SK-N-SH (cell line): ENCODE measurements around the gene SEC62.

ENCODE experiments used
- EP300 ChIP-seq, 2 experiments: IDR thresholded peaks; 2 replicates each; pipeline versions ENCODE4 v1.4.0 to v1.6.1; 2012; ENCODE audit warnings: borderline replicate concordance in 1 of 2, low read depth in 1 of 2, low read length in 1 of 2
- EZH2phosphoT487 ChIP-seq: fragments of 200-600 bp; sonication (generic); IDR thresholded peaks from 2 replicates; pipeline ENCODE4 v1.6.1; 2017; ENCODE audit warnings: low read depth, mixed run types, mild to moderate bottlenecking, antibody characterized with exemption, moderate library complexity, borderline replicate concordance
- IRF3 ChIP-seq: fragments of 150-350 bp; IDR thresholded peaks from 2 replicates; pipeline ENCODE4 v1.6.1; 2016; ENCODE audit warnings: mild to moderate bottlenecking, low read depth, low read length
- JUND ChIP-seq: IDR thresholded peaks from 2 replicates; pipeline ENCODE4 v1.4.0; 2012
- NFIC ChIP-seq: IDR thresholded peaks from 2 replicates; pipeline ENCODE4 v1.4.0; 2012; ENCODE audit warnings: borderline replicate concordance
- POLR2AphosphoS5 ChIP-seq: IDR thresholded peaks from 2 replicates; pipeline ENCODE4 v1.6.1; 2012; ENCODE audit warnings: low read depth, low read length
- SMC3 ChIP-seq: IDR thresholded peaks from 2 replicates; pipeline ENCODE4 v1.6.1; 2012; ENCODE audit warnings: low read depth, low read length, improper control_type of control experiment
- TAF1 ChIP-seq: IDR thresholded peaks from 2 replicates; pipeline ENCODE4 v1.6.1; 2012; ENCODE audit warnings: low read depth, mild to moderate bottlenecking, low read length, moderate library complexity, borderline replicate concordance
- USF2 ChIP-seq: fragments of 150-350 bp; IDR thresholded peaks from 2 replicates; pipeline ENCODE4 v1.6.1; 2017; ENCODE audit warnings: antibody characterized with exemption, low read length, low read depth, borderline replicate concordance
- TF ChIP-seq, protein P1 (sequence below): fragments of 200-600 bp; sonication (generic); IDR thresholded peaks from 2 replicates; pipeline ENCODE4 v1.6.1; 2017; ENCODE audit warnings: antibody characterized with exemption, mild to moderate bottlenecking, moderate library complexity
- TF ChIP-seq, protein P2 (sequence below): IDR thresholded peaks from 2 replicates; pipeline ENCODE4 v1.4.0; 2012; ENCODE audit warnings: low read depth

- TF ChIP-seq, protein P1, sequence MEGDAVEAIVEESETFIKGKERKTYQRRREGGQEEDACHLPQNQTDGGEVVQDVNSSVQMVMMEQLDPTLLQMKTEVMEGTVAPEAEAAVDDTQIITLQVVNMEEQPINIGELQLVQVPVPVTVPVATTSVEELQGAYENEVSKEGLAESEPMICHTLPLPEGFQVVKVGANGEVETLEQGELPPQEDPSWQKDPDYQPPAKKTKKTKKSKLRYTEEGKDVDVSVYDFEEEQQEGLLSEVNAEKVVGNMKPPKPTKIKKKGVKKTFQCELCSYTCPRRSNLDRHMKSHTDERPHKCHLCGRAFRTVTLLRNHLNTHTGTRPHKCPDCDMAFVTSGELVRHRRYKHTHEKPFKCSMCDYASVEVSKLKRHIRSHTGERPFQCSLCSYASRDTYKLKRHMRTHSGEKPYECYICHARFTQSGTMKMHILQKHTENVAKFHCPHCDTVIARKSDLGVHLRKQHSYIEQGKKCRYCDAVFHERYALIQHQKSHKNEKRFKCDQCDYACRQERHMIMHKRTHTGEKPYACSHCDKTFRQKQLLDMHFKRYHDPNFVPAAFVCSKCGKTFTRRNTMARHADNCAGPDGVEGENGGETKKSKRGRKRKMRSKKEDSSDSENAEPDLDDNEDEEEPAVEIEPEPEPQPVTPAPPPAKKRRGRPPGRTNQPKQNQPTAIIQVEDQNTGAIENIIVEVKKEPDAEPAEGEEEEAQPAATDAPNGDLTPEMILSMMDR, result no peak
- TF ChIP-seq, protein P2, sequence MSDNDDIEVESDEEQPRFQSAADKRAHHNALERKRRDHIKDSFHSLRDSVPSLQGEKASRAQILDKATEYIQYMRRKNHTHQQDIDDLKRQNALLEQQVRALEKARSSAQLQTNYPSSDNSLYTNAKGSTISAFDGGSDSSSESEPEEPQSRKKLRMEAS, result no peak
- TF ChIP-seq USF2, result no peak
- TF ChIP-seq NFIC, result no peak
- TF ChIP-seq POLR2AphosphoS5, result no peak
- TF ChIP-seq IRF3, result no peak
- no peak for TF ChIP-seq TAF1
- TF ChIP-seq EZH2phosphoT487, result no peak
- no peak for TF ChIP-seq JUND
- no peak for TF ChIP-seq SMC3
- TF ChIP-seq EP300 (IDR thresholded peaks at IDR 0.05; ENCODE audit: borderline replicate concordance in 1 of 2, low read depth in 1 of 2, low read length in 1 of 2), result no peak
These were observed 14.6 kb upstream of the SEC62 start for GRCh38 chr3:169952045-169952444.
